Muscle of leg (tissue), 11 donors: ENCODE measurements around the gene PIK3R2. TPM values are rescaled to one million over a fixed set of nuclear protein-coding genes. Genes with fewer than 3 reads are reported as not detected.

Source experiments
- DNase-seq: peaks from one replicate; pipeline ENCODE4 v3.0.0; 2013
- H3K27ac ChIP-seq: one replicate; pipeline ENCODE4 v1.5.1; 2013; ENCODE audit warnings: mild to moderate bottlenecking, low read length, control low read depth
- H3K27me3 ChIP-seq: one replicate; pipeline ENCODE4 v1.6.1; 2013; ENCODE audit warnings: low read length; ENCODE audit not compliant: control insufficient read depth, insufficient read depth
- H3K36me3 ChIP-seq: one replicate; pipeline ENCODE4 v1.6.1; 2013; ENCODE audit warnings: low read length; ENCODE audit not compliant: control insufficient read depth, insufficient read depth
- H3K4me1 ChIP-seq: one replicate; pipeline ENCODE4 v1.6.1; 2013; ENCODE audit warnings: low read length; ENCODE audit not compliant: control insufficient read depth, insufficient read depth
- H3K4me3 ChIP-seq: one replicate; pipeline ENCODE4 v1.5.1; 2013; ENCODE audit warnings: low read length, control low read depth
- H3K9me3 ChIP-seq: replicated peaks from 2 replicates; pipeline ENCODE4 v1.6.1; 2013; ENCODE audit warnings: low read depth, low read length; ENCODE audit not compliant: control insufficient read depth
- WGBS: methylation state at CpG from one replicate; pipeline ENCODE4 v1.1.5; 2013; ENCODE audit warnings: missing lambda C conversion rate; ENCODE audit not compliant: insufficient coverage; 5-methylcytosine and 5-hydroxymethylcytosine counted together
- polyA plus RNA-seq, 8 donors: library from polyadenylated mRNA; unstranded; fragments of 120-200 nt; gene quantifications; one replicate each; pipeline versions ENCODE4 v1.2.1 to v1.2.3, GENCODE V29; 2013; ENCODE audit warnings: inconsistent platforms in 1 of 8, low replicate concordance in 1 of 8; ENCODE audit not compliant: insufficient read length in 8 of 8, insufficient read depth in 1 of 8
- total RNA-seq: library from RNA; stranded (reverse); fragments of 120-200 nt; gene quantifications from one replicate; pipeline ENCODE4 v1.2.4, GENCODE V29; 2013

The PIK3R2 gene
- total and polyA plus RNA-seq, 9 donors: 25.0 to 74.7 (median 50.0) TPM

DNA sequence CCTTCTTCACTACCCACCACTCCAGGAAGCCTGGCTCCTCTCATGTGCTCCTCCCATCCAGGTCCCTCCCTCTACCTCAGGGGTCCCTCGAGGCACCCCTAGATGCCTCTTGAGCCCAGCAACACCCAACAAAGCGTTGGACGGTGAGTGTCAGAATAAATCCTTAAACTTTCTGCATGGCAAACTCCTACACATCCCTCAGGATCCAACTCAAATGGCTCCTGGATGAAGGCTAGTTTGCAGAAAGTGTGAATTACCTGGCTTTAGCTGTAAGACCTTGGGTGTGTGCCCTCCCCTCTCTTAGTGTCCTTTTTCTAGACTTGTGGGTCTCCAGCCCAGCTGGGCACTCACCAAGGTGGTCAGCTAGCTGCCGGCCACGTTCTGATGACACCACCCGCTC lies 45.4 kb downstream of the PIK3R2 start:
- peaks cover 3% of the 10 kb centered on the region for H3K27me3 ChIP-seq
- H3K4me3 ChIP-seq: no peak overlapping the region
- no peak for DNase-seq
- no peak overlapping the region for H3K27ac ChIP-seq
- H3K4me1 ChIP-seq: peaks cover 20% of the 10 kb centered on the region
- no peaks in the 10 kb centered on the region for H3K9me3 ChIP-seq
- 100% methylated on average over 1 of the region's 6 CpGs for WGBS
- peaks cover 29% of the 10 kb centered on the region for H3K36me3 ChIP-seq

- H3K4me3 ChIP-seq: no peak overlapping the region
- whole genome bisulfite sequencing: 73% methylated on average over 21 of the region's 24 CpGs
- H3K36me3 ChIP-seq: peaks cover 22% of the 10 kb centered on the region
- H3K4me1 ChIP-seq: peaks cover 26% of the 10 kb centered on the region
- H3K27me3 ChIP-seq: peaks cover 3% of the 10 kb centered on the region
- H3K27ac ChIP-seq: no peak overlapping the region
- no peak for DNase-seq
- no peaks in the 10 kb centered on the region for H3K9me3 ChIP-seq
These were observed 49.4 kb downstream of the PIK3R2 start for GRCh38 chr19:18202397-18202777.

GRCh38 chr19:18202778-18203407 lies 49.9 kb downstream of the PIK3R2 start:
- H3K27ac ChIP-seq: no peak overlapping the region
- WGBS: 2% methylated on average over 30 of the region's 32 CpGs
- peaks cover 17% of the 10 kb centered on the region for H3K36me3 ChIP-seq
- peaks cover 26% of the 10 kb centered on the region for H3K4me1 ChIP-seq
- H3K9me3 ChIP-seq: no peaks in the 10 kb centered on the region
- H3K4me3 ChIP-seq: peak overlapping the region; percentile 77
- peaks cover 3% of the 10 kb centered on the region for H3K27me3 ChIP-seq
- peak; percentile 59 for DNase-seq

DNA sequence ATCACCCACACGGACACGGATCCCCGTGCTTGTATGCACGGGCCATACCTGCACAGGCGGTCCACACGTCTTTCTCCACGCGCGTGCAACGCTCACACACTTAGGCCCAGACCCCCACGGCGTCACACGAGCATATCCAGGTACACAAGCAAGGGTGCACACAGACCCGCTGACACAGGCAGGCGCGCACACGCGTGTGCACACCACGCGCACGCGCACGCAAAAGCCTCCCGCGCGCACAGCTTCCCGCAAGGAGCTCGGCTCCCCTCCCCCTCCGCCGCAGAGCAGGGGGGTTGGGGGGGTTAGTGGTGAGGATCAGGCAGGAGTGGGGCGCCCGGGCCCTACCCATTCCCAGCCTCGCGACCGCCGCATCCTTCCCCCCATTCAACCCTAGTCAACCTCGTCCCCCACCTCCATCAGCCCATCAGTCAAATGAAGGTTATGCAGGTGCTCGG lies 50.5 kb downstream of the PIK3R2 start:
- peaks cover 3% of the 10 kb centered on the region for H3K27me3 ChIP-seq
- peaks cover 12% of the 10 kb centered on the region for H3K36me3 ChIP-seq
- peaks cover 26% of the 10 kb centered on the region for H3K4me1 ChIP-seq
- under 1% methylated on average over 13 of the region's 38 CpGs for WGBS
- H3K4me3 ChIP-seq: peak overlapping the region; percentile 77
- peak; percentile 58 for DNase-seq
- H3K27ac ChIP-seq: peak overlapping the region; percentile 37
- no peaks in the 10 kb centered on the region for H3K9me3 ChIP-seq

GRCh38 chr19:18203863-18204393 lies 51.0 kb downstream of the PIK3R2 start, which contains the start of gene RAB3A:
Gene RAB3A, minus strand, starts transcription at chr19:18204042. Its CDS starts 1,302 bp downstream, at chr19:18202740.
- H3K36me3 ChIP-seq: peaks cover 7% of the 10 kb centered on the region
- WGBS: under 1% methylated on average over 50 of the region's 50 CpGs
- H3K27me3 ChIP-seq: peaks cover 8% of the 10 kb centered on the region
- H3K4me3 ChIP-seq: peak within 1 kb of the TSS; percentile 77
- H3K27ac ChIP-seq: peak within 1 kb of the TSS; percentile 100
- H3K9me3 ChIP-seq: no peaks in the 10 kb centered on the region
- peak; percentile 100 for DNase-seq
- peaks cover 26% of the 10 kb centered on the region for H3K4me1 ChIP-seq

GRCh38 chr19:18204394-18205199 lies 51.6 kb downstream of the PIK3R2 start:
- DNase-seq: peak; percentile 93
- peaks cover 8% of the 10 kb centered on the region for H3K27me3 ChIP-seq
- WGBS: 0% methylated on average over 6 of the region's 22 CpGs
- peaks cover 4% of the 10 kb centered on the region for H3K36me3 ChIP-seq
- peak overlapping the region; percentile 100 for H3K27ac ChIP-seq
- peaks cover 26% of the 10 kb centered on the region for H3K4me1 ChIP-seq
- no peaks in the 10 kb centered on the region for H3K9me3 ChIP-seq
- H3K4me3 ChIP-seq: peak overlapping the region; percentile 71

DNA sequence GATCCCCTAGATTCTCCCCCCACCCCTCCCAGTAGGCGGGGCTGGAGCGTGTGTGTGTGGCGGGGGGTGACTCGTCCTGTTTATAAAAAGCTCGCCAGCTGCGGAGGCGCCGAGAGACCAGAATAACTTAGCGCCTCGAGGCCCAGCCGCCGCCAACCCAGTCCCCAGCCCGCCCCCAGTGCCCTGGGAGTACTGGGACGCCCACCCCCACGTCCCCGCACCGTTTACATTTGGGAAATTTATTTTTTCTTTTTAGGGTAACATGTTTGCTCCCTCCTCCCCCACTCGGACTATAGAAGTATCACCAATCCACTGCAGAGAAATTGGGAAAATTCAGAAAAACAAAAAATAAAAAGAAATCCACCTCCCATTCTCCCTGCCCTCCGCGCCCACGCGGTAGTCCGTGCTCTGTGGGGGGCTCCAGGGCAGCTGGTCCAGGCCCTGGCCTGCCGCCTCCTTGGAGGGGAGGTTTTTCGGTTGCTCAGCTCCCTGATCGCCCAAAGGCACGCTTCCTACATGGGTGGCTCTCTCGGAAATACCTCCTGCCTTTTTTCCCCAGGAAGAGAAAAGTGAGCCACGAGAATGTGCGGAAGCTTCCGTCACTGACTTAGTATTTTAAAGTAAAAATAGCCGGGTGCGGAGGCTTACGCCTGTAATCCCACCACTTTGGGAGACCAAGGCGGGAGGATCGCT lies 52.4 kb downstream of the PIK3R2 start:
- WGBS: 0% methylated on average over 7 of the region's 36 CpGs

GRCh38 chr19:18206018-18206417 lies 53.1 kb downstream of the PIK3R2 start:
- Histone ChIP-seq H3K36me3 (no peaks in the 10 kb centered on the region), H3K4me1 (peaks cover 26% of the 10 kb centered on the region), H3K4me3 (no peak overlapping the region), H3K27me3 (peaks cover 11% of the 10 kb centered on the region), H3K27ac (peak overlapping the region; percentile 100), H3K9me3 (no peaks in the 10 kb centered on the region)
- WGBS: 60% methylated on average over 2 of the region's 12 CpGs
- no peak for DNase-seq

More for the DNA sequence above, 52.4 kb downstream of the PIK3R2 start:
- H3K4me3 ChIP-seq: peak overlapping the region; percentile 71
- peaks cover 10% of the 10 kb centered on the region for H3K27me3 ChIP-seq
- peaks cover 26% of the 10 kb centered on the region for H3K4me1 ChIP-seq
- H3K36me3 ChIP-seq: peaks cover 3% of the 10 kb centered on the region
- peak; percentile 93 for DNase-seq
- no peaks in the 10 kb centered on the region for H3K9me3 ChIP-seq
- H3K27ac ChIP-seq: peak overlapping the region; percentile 100

DNA sequence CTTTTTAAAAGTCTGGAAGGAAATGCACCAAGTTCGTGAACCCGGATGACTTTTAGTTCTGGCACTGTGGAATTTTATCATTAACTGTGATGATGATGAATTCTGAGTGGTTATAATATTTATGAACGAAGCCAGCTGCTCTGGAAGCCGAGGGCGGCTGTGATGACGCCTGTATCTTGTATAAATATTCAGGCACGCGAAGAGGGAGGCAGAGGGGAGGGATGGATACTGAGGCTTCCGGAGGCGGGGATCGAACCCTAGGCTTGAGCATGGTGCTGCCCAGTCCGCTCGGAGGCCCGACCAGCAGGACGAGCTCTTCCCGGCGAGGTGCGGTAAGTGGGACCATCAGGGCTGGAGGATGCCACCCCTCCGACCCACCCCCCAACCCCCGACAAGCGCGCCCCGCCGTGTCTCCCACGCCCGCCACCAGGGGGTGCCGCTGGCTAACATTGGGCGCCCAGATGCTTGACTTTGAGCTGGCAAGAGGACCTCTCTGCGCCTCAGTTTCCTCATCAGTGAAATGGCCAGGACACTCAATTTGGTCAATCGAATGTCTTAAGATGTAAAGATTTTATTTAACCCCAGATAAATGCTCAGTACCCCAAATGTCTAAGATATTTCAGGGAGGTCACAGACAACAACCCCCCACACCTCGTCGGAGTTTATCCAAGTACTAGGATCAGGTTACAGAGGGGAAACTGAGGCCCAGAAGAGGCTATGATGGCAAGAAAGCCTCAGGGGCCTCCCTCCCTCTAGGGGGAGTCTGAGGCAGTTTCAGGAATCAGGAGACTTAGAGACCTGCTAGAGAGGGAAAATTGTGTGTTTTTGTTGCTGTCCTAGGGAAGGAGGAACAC lies 55.4 kb downstream of the PIK3R2 start:
- peak; percentile 58 for DNase-seq
- H3K9me3 ChIP-seq: no peaks in the 10 kb centered on the region
- no peaks in the 10 kb centered on the region for H3K36me3 ChIP-seq
- WGBS: 17% methylated on average over 15 of the region's 32 CpGs
- H3K27ac ChIP-seq: no peak overlapping the region
- H3K4me1 ChIP-seq: peaks cover 20% of the 10 kb centered on the region
- H3K4me3 ChIP-seq: no peak overlapping the region
- H3K27me3 ChIP-seq: peaks cover 8% of the 10 kb centered on the region
